Superior temporal gyrus (tissue), 1 donor: ENCODE data around the gene GABRB3.

Source experiments
- DNase-seq: peaks from one replicate; pipeline ENCODE4 v3.0.0-alpha.2; 2016; ENCODE audit errors: extremely low spot score

GABRB3 gene

GRCh38 chr15:26631894-26632293 is 141.0 kb downstream of the GABRB3 start:
- DNase-seq, result no peak

DNA sequence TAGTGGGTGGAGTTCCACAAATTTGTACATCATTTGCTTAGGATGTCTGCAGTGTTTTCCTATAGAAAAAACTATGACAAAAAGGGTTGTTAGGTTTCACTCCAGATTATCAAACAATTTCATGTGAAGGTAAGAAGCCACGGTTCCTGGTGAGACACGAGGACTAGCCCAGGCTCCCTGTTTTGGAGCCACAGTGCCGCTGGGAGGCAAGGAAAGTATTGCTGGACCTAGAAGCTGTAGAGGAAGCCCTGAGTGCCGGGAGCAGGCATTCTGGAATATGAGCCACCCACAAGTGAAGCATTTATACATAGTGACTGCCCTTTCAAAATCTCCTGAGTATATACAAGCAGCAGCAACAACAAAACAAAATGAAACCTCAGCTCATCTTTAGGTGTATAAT is 142.0 kb downstream of the GABRB3 start:
- no peak for DNase-seq

DNA sequence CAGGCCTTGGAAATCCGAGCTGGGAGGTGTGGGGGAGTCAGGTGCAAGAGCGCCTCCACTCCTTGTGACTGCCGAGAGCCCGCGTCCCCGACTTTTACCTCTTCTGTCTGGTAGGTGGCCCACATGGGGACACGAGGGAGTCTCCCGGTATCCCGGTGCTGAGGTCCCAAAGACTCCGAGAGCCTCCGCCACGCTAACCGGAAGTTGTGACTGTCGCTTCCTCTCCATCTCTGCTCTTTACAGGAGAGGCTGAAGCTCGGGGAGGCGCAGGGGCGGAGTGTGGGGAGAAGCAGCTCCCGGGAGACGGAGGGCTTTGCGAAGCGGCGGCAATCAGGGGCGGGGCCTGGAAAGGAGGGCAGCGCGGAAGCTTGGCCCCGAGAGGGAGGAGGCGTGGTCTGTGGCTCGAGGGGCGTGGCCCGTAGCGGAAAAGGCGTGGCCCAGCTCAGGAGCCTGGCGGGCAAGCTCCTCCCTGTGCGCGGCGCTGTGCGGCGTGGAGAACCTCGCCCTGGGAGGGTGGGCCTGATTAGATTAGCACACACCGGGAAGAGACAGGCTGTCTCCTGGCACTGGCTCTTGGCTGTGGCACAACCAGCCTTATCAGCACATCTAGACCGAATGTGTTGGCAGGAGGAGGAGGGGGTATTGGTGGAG is 143.9 kb downstream of the GABRB3 start:
- DNase-seq, result no peak

DNA sequence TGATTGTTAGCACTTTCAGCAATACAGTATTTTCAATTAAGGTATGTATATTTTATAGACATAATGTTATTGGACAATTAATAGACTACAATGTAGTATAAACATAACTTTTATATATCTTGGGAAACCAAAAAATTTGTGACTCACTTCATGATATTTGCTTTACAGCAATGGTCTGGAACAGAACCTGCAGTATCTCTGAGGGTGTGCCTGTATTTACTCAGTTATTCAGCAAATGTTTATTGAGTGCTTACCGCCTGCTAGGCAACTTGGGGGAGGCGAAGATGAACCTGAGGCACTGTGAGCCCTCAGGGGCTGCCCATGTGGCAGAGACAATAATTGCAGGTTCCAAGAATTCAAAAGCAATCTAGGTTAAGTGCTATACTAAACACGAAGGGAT is 144.8 kb downstream of the GABRB3 start:
- DNase-seq, result no peak

GRCh38 chr15:26624128-26624527 is 148.7 kb downstream of the GABRB3 start:
- DNase-seq, result no peak

- no peak for DNase-seq
These were observed 149.8 kb downstream of the GABRB3 start for GRCh38 chr15:26623071-26623470.

DNA sequence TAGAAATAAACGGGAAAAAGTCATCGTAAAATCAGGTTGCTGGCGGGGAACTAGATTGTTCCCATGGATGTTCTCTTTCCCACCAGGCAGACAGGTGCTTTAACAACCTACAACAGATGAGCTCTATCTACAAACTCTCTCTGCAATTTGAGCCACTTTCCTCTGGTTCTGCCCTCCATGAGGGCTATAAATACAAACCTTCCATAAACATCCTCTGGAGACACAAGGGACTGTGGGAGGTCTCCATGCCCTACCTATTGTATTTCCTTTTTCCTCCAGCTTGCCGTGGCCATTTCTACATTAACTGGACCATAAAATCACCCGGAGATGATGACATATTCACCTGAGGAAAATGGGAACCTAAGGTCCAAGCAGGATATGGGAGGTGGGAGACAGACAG is 151.1 kb downstream of the GABRB3 start:
- DNase-seq, result no peak

GRCh38 chr15:26620528-26621458 is 152.1 kb downstream of the GABRB3 start:
- no peak for DNase-seq

GRCh38 chr15:26615927-26616302 is 157.0 kb downstream of the GABRB3 start:
- DNase-seq, result no peak

GRCh38 chr15:26615188-26615926 is 157.5 kb downstream of the GABRB3 start:
- no peak for DNase-seq

GRCh38 chr15:26614734-26615133 is 158.1 kb downstream of the GABRB3 start:
- DNase-seq, result no peak

- no peak for DNase-seq
These were observed 174.2 kb downstream of the GABRB3 start for GRCh38 chr15:26598704-26599103.

DNA sequence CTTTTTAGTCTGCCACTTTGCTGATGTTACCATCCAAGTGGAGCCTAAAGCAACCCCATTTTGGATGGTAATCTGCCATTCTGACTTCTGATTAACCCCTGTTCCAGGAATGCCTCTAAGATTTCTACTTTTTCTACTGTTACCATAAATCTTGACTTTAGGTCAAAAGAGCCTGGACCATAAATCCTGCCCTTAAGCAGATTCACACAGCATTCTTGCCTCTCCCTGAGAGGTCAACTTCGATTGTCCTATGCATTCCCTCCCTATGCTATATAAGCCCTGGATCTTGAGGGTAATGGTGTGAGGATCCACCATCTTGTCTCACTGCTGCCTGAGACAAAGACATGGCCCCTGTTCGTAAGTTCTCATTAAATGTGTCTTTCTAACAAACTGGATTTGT is 177.3 kb downstream of the GABRB3 start:
- no peak for DNase-seq

DNA sequence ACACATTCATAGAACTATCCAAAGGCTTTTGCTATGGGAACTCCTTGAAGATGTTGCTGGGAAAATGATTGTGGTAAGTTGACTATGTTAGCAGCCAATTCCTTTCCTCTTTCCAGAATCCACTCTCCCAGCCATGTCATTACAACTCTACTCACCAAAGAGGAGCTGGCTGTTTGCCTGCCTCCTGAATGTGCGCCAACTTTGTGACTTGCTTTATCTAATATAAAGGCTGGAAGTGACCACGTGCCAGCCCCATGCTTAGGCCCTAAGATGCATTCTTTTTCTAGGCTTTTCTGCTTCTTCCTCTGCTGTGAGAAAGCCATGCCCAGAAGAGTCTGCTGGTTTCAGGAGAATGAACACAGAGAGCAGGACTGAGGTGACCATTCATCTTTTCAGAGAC is 182.2 kb downstream of the GABRB3 start:
- DNase-seq, result no peak

DNA sequence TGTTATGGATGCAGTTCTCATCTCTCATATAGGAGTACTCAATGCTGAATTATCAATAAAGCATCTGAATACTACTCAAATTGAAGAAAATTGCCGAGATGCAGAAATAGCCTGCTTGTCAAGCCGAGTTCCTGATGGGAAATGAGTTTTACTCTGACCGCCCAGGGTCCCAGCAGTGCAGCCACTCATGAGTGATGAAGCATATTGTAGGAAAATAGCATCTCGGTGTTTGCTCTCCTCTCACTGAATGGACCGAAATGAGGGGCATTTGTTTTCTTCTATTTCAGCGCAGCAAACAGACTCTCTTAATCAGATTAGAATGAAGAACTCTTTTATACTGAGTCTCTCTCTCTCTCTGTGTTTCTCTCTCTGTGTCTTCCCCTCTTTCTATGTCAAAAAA is 190.0 kb downstream of the GABRB3 start:
- no peak for DNase-seq

DNA sequence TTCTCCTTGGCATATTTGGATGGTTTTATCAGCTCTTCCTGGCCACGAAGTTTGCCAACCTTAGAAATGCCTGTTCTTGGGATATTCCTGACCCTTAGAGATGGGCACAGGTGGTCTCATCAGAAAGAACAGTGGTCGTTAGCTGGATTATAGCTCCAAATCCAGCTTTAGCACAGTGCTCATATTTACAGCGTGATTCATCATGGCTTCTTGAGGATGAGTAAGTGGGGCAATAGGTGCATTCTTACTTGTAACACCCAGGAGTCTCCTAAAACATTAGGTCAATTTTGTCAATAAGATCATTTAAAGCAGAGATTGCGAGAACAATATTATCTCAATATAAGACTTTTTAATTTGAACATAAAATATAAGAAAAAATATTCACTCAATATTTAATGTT is 191.9 kb downstream of the GABRB3 start:
- DNase-seq, result no peak

GRCh38 chr15:26572602-26573350 is 200.1 kb downstream of the GABRB3 start:
- peak; percentile 29 for DNase-seq

DNA sequence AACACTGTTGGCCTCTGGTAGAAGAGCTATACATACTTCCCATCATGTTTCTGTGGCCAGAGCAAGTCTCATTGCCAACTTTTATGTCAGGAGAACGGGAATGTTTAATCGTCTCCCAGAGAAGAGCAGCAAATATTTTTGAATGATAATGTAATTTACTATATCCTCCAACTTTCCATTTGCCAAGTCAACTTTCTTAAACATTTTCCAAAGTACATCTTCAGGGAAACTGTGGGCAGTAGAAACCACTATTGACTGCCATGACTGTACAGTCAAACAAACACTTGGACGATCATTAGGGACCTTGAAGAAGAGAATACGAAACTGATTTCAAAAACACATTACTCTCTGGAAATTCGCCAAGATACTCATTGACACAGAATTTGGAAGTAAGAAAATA is 201.5 kb downstream of the GABRB3 start:
- no peak for DNase-seq

- DNase-seq, result no peak
These were observed 207.3 kb downstream of the GABRB3 start for GRCh38 chr15:26565542-26565941.

- DNase-seq, result no peak
These were observed 208.5 kb downstream of the GABRB3 start for GRCh38 chr15:26564361-26564760.

- DNase-seq, result no peak
These were observed 210.5 kb downstream of the GABRB3 start for GRCh38 chr15:26562336-26562735.

GRCh38 chr15:26561896-26562295 is 211.0 kb downstream of the GABRB3 start:
- DNase-seq, result no peak
